ENCODE measurements around the gene PPM1M.
A peak's percentile ranks its signal among the peaks of the same experiment; 100 is the strongest.

Gene PPM1M

GRCh38 chr3:52231502-52232278 lies 13.9 kb upstream of the PPM1M start:
- peak; percentile 80 for DNase-seq

GRCh38 chr3:52232279-52233107 lies 13.1 kb upstream of the PPM1M start:
- no peak for DNase-seq

GRCh38 chr3:52233108-52233591 lies 12.4 kb upstream of the PPM1M start:
- no peak for DNase-seq

- no peak for DNase-seq
Observed at GRCh38 chr3:52233968-52234367, 11.6 kb upstream of the PPM1M start.

GRCh38 chr3:52234516-52235447 lies 10.8 kb upstream of the PPM1M start:
- DNase-seq: no peak

GRCh38 chr3:52236424-52236886 lies 9.1 kb upstream of the PPM1M start:
- DNase-seq: no peak

- DNase-seq: no peak
Observed at GRCh38 chr3:52237006-52237656, 8.4 kb upstream of the PPM1M start.

GRCh38 chr3:52237657-52238172 lies 7.8 kb upstream of the PPM1M start:
- peak; percentile 30 for DNase-seq

GRCh38 chr3:52238193-52238760 lies 7.3 kb upstream of the PPM1M start:
- DNase-seq: peak; percentile 32

- DNase-seq: peak; percentile 78
Observed at GRCh38 chr3:52238761-52239701, 6.5 kb upstream of the PPM1M start, which contains the start of gene TWF2. Gene TWF2, minus strand, starts transcription at chr3:52239158. Its CDS starts 142 bp downstream, at chr3:52239016.

- DNase-seq: peak; percentile 97
Observed at GRCh38 chr3:52240059-52240885, 5.3 kb upstream of the PPM1M start.

GRCh38 chr3:52240886-52241370 lies 4.6 kb upstream of the PPM1M start:
- DNase-seq: no peak

- no peak for DNase-seq
Observed at GRCh38 chr3:52242039-52242438, 3.5 kb upstream of the PPM1M start.

GRCh38 chr3:52243791-52244628 lies 1.5 kb upstream of the PPM1M start:
- peak; percentile 32 for DNase-seq

- DNase-seq: no peak
Observed at GRCh38 chr3:52246264-52246620, 683 bp downstream of the PPM1M start.

- DNase-seq: no peak
Observed at GRCh38 chr3:52246728-52247408, 1.3 kb downstream of the PPM1M start.

GRCh38 chr3:52247409-52248164 lies 2.0 kb downstream of the PPM1M start:
- no peak for DNase-seq
